HG02763 (cell line): ENCODE results near the gene ASPSCR1.

Source experiments
- ATAC-seq: cut with Tn5 transposase; IDR thresholded peaks from one replicate; pipeline ENCODE4 v1.9.1; 2021; ENCODE audit warnings: mild to moderate bottlenecking, moderate library complexity; ENCODE audit not compliant: unreplicated experiment

ASPSCR1 gene

DNA sequence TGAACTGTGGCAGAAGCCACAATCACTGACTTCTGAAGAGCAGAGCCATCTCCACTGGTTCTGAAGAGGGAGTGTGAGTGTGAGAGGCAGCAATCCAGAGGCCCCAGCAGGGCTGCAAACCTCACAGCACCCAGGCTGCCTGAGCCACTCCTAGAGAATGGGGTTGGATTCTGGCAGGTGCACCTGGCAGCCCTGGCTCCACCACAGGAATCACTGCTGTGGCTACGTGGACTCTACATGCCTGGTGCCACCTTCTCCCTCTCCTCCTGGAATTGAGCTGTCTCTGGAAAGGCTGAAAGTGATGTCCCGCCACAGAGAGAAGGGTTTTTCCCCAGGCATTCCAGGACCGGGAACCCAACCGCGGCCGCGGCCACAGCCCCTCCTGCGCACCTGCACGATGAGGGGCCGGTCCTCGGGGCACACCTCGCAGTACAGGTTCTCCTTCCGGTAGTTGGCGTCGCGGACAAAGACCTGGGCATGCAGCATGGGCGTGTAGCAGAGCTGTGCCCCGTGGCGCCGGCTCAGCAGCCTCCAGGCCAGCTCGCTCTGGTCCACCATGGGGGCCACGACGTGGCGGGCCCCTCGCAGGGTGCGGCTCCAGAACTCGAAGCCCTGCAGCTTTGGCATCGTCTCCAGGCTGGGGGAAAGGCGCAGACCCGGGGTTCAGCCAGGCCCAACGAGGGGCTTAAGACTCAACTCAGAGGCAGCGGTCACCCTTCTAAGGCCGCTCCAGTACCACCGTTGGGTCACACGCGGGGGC, 87.2 kb downstream of the ASPSCR1 start:
- no peak for ATAC-seq

DNA sequence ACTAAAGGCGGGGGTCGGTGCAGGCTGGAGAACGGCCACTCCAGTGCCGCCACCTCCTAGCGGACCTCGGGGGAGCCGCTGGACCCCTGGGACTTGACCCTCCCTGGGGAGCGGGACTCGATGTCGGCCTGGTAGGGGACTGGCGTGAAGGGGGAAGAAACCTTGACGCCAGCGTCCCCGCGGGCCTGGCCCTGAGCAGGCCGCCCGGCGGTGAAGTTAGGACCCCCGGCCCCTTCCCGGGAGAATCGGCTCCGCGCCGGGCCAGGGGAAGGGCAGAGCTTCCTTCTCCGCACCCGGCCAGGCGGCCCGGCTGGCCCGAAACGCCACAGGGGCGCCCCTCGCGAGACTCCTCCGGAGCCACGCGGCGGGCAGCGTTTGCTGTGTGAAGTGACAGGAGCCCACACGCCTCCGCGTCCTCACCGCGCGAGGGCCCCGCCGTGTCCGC, 87.8 kb downstream of the ASPSCR1 start:
- ATAC-seq = peak; percentile 34

DNA sequence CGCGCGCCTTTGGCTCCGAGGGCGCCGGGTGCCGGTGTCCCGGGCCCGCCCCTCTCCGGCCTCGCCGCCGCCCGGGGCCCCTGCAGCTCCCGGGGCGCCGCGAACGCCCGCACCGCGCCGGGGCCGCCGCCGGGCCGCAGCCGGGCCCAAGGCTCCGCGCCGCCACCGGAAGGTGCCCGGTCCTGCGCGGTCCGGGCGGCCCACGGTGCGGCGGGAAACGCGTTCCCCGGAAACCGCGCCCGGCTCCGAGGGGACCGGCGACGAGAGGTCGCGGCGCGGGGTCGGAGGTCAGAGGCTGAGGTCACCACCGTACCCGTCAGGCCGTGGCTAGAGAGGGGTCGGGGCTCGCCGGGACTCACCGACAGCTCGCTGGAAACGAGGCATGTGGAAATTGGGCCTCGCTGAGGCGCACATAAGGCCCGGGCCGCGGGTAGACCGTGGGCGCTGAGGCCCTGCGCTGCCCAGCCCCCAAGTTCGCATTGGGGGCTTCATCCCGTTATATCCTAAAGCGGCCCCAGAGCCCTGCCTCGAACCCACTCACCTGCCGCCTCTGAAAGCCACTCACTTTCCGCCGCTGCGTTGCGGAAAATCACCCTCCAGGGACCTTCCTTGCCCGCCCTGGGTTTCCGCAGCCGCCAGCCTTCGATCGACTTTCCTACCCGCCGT, 88.3 kb downstream of the ASPSCR1 start, which contains the start of gene DUS1L:
DUS1L (minus strand) TSS at position 167 of the 666 bp plus-strand sequence. CDS start 745 bp downstream, outside the sequence.
- ATAC-seq = peak; percentile 65
